GM18858 (cell line): ENCODE measurements around the gene MRPS18C.

Experiments used
- ATAC-seq: cut with Tn5 transposase; IDR thresholded peaks from one replicate; pipeline ENCODE4 v1.9.1; 2021; ENCODE audit not compliant: unreplicated experiment

The MRPS18C gene

GRCh38 chr4:83455281-83456183 is at the start of gene MRPS18C, which contains the start of gene HELQ:
Gene MRPS18C, plus strand, starts transcription at chr4:83456058. Its CDS starts 20 bp downstream, at chr4:83456078.
Gene HELQ, minus strand, starts transcription at chr4:83455823. Its CDS starts 130 bp downstream, at chr4:83455693.
- ATAC-seq = peak; percentile 92

GRCh38 chr4:83408908-83409307 is 47.0 kb upstream of the MRPS18C start:
- no peak for ATAC-seq

DNA sequence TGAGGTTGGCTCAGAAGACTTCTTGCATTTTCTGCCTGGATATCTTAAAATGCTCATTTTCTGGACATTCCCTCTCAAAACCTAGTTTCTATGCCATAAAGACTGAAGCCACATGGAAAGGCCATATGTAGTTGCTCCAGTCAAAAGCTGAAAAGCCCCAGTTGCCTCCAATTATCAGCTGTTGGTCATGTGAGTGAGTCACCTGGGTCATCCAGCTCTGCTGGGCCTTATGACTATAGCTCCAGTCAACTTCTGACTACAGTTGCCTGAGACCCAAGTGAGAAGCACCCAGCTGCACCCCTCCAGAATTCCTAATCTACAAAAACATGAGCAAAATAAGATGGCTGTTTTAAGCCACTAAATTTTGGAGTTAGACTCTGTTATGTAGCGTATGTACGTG is 42.2 kb upstream of the MRPS18C start:
- no peak for ATAC-seq

- no peak for ATAC-seq
Observed at GRCh38 chr4:83417566-83417965, 38.3 kb upstream of the MRPS18C start.

GRCh38 chr4:83418211-83418610 is 37.6 kb upstream of the MRPS18C start:
- ATAC-seq = no peak

GRCh38 chr4:83431200-83431599 is 24.7 kb upstream of the MRPS18C start:
- no peak for ATAC-seq

DNA sequence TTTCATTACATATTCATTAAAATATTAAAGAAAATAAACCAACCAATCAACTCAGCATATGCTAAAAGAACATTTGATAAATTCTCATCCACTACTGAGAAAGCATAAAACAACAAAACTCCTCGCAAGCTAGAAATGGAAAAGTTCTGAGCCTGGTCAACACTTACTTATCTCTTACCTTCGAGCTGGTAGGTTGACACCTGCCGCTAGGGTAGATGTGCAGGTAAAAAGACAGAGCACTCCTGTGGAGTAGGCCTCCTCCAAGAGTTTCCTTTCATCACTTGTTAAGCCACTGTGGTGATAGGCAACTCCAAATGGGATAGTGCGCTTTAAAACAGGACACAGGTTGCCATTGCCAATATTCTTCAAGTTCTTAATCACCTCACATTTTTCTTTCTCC is 19.2 kb upstream of the MRPS18C start:
- ATAC-seq = no peak

DNA sequence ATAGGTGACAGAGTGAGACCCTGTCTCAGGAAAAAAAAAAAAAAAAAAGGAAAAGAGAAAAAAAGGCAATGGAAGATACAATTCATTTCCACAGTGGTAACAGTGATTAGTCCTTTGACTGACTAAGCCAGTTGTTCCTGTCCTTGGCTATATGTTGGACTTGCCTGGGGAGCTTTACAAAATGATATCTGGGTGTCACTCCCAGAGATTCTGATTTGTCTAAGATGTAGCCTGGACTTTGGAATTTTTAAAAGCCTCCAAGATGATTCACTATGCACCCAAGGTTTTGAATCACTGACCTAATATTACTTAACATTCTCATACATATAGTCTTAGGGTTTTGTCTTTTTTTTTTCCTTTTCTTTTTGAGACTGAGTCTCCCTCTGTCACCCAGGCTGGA is 17.1 kb upstream of the MRPS18C start:
- no peak for ATAC-seq

- no peak for ATAC-seq
Observed at GRCh38 chr4:83440148-83440814, 15.6 kb upstream of the MRPS18C start.

DNA sequence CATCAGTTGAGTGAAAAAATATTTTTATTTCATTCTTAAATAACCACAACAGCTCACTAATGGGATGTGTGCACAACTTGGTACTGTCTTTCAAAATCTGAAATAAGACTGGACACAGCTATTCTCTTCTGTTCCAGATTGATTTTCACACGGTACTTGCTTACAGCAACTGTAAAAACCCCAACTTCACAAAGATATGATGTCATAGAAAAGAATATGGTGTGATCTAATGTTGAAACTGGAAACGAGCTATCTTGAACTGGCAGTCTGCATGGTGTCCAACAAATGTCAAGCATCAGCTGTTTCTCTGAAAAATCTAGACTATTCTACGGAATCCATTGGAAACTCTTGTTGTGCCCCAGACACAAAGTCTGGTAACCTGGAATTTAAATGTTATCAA is 15.0 kb upstream of the MRPS18C start:
- no peak for ATAC-seq

DNA sequence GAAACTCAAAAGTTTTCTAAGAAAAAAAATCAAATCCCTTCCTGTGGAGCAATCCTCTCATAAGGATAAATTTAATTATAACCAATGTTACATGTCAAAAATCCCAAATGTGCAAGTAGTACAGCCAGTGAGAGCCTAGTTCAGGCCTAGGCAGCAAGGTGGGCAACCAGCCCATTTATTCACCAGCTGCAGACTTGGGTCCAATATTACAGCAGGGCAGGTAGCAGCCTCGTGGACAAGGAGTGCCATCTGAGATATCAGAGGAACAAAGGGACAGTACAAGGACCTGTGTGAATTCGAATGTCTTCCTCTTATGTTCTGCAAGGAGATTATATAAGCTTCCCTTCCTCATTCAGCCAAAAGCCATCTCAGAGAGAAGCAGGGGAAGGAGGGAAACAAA is 6.8 kb upstream of the MRPS18C start:
- no peak for ATAC-seq

GRCh38 chr4:83454686-83455085 is 1.2 kb upstream of the MRPS18C start:
- ATAC-seq = no peak

- no peak for ATAC-seq
Observed at GRCh38 chr4:83456184-83456501, 285 bp downstream of the MRPS18C start.

DNA sequence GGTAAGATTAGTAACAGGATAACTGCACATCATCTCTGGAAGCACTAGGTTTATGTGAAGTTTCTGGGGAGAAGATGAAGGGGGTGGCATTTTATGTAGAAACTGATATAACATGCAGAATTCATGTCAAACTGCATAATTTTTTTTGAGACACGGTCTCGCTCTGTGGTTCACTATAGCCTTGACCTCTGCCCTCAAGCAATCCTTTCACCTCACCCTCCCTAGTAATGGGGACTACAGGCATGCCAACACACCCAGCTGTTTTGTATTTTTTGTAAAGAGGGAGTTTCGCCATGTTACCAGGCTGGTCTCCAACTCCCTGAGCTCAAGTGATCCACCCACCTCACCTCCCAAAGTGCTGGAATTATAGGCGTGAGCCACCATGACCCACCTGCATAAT is 17.6 kb downstream of the MRPS18C start:
- ATAC-seq = no peak

GRCh38 chr4:83473966-83474365 is 18.1 kb downstream of the MRPS18C start:
- no peak for ATAC-seq

DNA sequence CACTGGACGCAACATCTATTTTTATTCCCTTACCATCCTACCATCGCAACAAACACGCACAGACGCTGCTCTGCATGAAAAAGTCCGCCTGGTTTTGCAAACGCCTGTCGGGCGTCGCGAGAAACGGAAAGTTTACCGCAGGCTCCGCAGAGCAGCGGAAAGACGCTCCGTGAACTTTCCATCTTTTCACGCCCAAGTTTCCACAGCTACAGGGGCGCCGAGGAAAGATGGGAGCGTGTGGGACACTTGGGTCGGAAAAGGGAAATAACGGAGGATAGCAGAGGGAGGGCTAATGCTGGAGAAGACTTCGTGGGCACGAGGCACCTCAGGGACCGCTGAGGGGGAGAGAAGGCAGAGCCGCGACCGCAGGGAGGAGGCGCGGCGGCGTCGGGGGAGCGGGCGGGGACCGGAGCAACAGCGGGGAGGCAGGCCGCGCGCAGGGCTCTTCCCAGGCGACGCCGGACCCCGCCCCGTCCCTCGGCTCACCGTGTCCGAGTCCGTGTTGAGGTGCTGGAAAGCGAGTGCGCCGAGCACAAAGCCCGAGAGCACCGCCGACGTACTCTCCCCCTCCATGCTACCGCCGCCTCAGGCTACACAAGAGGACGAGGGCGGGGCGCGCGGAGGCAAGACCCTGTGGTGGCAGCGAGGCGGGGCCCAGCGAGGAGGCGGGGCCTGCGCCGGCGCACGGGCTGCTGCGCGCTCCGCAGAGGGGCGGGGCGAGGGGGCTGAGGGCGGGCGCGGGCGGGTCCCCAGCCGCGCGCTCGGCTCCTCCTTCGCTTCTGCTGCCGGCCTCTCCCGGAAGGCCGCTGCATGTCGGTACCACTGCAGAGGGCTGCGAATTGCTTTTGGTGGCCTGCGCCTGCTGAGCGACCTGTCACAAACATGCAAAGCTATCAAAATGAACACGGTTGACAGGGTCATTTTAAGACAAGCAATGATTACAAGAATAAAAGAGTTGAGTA is 28.9 kb downstream of the MRPS18C start, which contains the start of gene ABRAXAS1:
Gene ABRAXAS1, minus strand, starts transcription at position 601 of the 962 bp plus-strand sequence. Its CDS starts 28 bp downstream, at position 573.
- ATAC-seq = peak; percentile 95

GRCh38 chr4:83486457-83487129 is 30.7 kb downstream of the MRPS18C start:
- ATAC-seq = no peak

DNA sequence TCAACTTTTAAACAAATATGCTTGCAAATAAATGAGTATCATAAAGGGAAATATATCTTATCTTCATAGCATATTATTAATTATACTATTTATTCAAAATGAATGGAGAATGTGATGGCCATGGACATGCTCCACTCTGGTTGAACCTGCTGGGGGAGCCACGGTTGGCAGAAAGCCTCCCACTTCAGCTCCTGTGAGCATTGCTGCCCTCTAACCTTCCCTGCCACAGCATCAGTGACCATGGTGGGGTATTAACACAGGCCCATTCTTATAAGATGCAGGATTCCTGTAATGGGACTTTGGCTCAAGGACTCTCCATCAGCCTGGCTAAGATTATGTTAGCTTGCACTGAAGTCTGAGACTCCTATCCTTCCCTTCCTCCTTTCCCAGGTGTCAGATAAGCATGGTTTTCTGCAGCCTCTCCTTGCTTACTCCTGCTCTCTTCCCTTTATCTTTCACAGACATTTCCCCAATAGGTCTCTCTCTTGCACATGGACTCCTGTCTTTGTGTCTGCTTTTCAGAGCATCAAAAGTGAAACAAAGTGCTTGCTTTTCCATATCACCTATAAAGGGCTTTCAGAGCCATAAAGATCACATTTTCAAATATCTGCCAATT is 34.0 kb downstream of the MRPS18C start:
- no peak for ATAC-seq

DNA sequence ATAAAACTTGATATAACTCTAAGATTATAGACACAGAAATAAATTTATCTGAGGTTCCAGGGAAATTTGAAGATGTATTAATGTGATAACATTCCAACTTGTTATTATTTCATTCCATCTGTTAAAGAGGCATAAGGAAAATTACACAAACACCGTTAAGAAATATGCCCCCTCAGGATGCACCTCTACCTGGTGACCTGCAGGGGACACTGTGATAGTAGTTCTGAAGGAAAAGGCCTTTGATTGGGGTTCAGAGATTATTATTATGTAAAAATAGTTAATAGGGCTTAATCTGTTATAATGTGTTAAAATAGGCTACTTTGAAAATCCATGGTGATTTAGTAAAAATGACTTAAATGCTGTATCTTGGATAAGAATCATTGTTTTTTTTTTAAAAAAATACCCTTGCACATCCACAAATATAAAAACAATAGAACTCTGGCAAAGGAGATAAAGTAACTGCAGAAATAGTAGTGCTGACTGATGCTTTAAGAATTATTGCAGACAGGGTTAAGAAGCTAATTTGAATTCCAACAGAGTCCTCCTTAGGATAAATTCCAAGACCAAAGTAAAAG is 35.1 kb downstream of the MRPS18C start:
- peak; percentile 84 for ATAC-seq
